Epithelial cell of esophagus (primary cell): ENCODE results near the gene COL6A1.

Experiments used
- DNase-seq: peaks from one replicate; pipeline ENCODE4 v3.0.0; 2010; ENCODE audit warnings: low read depth
- H3K4me3 ChIP-seq: 2 replicates; pipeline ENCODE4 v1.5.1; 2011; ENCODE audit warnings: mild to moderate bottlenecking, low read length, control low read depth
- CTCF ChIP-seq: IDR thresholded peaks from 2 replicates; pipeline ENCODE4 v1.5.1; 2011; ENCODE audit warnings: low read depth, mild to moderate bottlenecking, low read length, control low read depth, inconsistent platforms; ENCODE audit not compliant: insufficient read depth; ENCODE audit errors: missing control alignments

Gene COL6A1

GRCh38 chr21:45983981-45984551 lies 2.5 kb downstream of the COL6A1 start:
- DNase-seq: no peak
- H3K4me3 ChIP-seq: no peak overlapping the region
- TF ChIP-seq CTCF: no peak

GRCh38 chr21:45984584-45985095 lies 3.1 kb downstream of the COL6A1 start:
- TF ChIP-seq CTCF: no peak
- H3K4me3 ChIP-seq: no peak overlapping the region

GRCh38 chr21:45985471-45986315 lies 4.1 kb downstream of the COL6A1 start:
- TF ChIP-seq CTCF: no peak
- no peak for DNase-seq
- H3K4me3 ChIP-seq: no peak overlapping the region

More at GRCh38 chr21:45984584-45985095, 3.1 kb downstream of the COL6A1 start:
- DNase-seq: no peak

GRCh38 chr21:45986316-45987051 lies 4.9 kb downstream of the COL6A1 start:
- no peak for TF ChIP-seq CTCF
- DNase-seq: no peak
- no peak overlapping the region for H3K4me3 ChIP-seq

- no peak for DNase-seq
- no peak for TF ChIP-seq CTCF
Measured at GRCh38 chr21:45987121-45987711, 5.6 kb downstream of the COL6A1 start.

More at GRCh38 chr21:45987121-45987711, 5.6 kb downstream of the COL6A1 start:
- no peak overlapping the region for H3K4me3 ChIP-seq
